ENCODE measurements around the gene EVPL. TPM values are rescaled to one million over a fixed set of nuclear protein-coding genes. Genes with fewer than 3 reads are reported as not detected.
"Not testable (repeated sequence)": the region's sequence is repeated elsewhere in the genome, so short reads cannot be mapped to it uniquely, and the experiment has no call there.

EVPL gene
- total RNA-seq, 1 donor from 2014 or later = not detected

DNA sequence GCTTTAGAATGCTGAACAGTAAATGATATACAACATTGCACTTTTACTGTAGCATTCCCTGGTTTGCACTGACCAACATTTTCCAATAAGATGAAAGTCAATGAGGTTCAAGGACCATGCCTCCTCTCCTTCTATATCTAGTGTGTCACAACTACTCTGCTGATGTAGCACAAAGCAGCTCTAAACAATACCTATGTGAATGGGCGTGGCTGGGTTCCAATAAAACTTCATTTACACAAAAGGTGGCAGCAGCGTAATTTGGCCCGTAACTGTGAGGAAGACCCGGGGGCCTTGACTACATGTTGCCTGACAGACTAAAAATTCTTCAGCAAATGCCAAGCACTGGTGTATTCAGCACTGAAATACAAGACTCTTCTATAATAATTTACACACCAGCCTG, 38.7 kb upstream of the EVPL start:
- Histone ChIP-seq H3K36me3 (peaks cover 6% of the 10 kb centered on the region), H2AFZ (replicated peaks) (no peak overlapping the region), H3K4me2 (no peak overlapping the region), H3K9me3 (ENCODE audit: low read depth) (no peaks in the 10 kb centered on the region), H3K27ac (no peak overlapping the region), H3K4me1 (peaks cover under 1% of the 10 kb centered on the region), H4K20me1 (ENCODE audit: low read depth) (peaks cover 12% of the 10 kb centered on the region), H3K9ac (no peak overlapping the region), H3K27me3 (no peaks in the 10 kb centered on the region), H3F3A (ENCODE audit: low read depth) (peaks cover 13% of the 10 kb centered on the region), H3K79me2 (ENCODE audit: low read depth) (peaks cover 25% of the 10 kb centered on the region), H3K4me3 (no peak overlapping the region)
- DNase-seq (ENCODE audit: low spot score) = no peak
- peaks cover 33% of the 10 kb centered on the region for H3K36me3 Mint-ChIP-seq
- TF ChIP-seq CTCF (IDR thresholded peaks at IDR 0.05) (no peak), EZH2phosphoT487 (IDR thresholded peaks at IDR 0.05) (no peak), EZH2 (IDR thresholded peaks at IDR 0.05) (no peak)
- H3K27me3 Mint-ChIP-seq (ENCODE audit: insufficient read depth, low read depth) = no peaks in the 10 kb centered on the region
- no peaks in the 10 kb centered on the region for H3K9me3 Mint-ChIP-seq
- no peak overlapping the region for H3K27ac Mint-ChIP-seq
- peaks cover 2% of the 10 kb centered on the region for H3K4me1 Mint-ChIP-seq
- H3K4me3 Mint-ChIP-seq = no peak overlapping the region

DNA sequence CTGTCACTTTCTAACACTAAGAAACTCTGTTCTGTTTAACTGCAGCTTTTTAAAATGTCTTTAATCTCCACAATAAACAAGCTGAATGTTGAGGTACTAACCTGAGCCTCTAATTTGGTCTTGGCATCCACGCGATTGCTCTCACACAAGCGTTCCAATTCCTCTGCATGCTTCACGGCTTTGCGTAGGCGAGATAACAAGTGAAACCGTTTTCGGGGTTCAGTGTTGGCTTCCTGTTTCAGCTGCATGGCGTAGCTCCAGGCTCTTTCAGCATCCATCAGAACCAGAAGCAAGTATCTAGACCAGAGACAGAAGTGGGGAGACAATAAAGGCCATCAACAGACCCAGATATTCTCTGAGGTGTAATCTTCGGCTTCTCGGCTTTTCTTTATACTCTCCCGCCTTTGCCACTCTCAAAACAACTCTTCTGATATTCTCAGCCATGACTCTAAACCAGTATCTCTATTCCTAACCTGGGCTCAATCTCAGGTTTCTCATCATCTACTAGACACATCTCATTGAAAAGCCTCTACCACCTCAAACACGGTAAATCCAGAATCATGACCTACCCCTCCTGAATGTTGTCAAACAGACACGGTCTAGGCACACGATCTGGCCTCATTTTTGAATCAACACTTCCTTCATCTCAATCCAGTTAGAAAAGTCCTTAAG, 36.9 kb upstream of the EVPL start:
- Mint-ChIP-seq H3K27me3 (ENCODE audit: insufficient read depth, low read depth) (peaks cover 3% of the 10 kb centered on the region), H3K36me3 (peaks cover 42% of the 10 kb centered on the region), H3K27ac (no peak overlapping the region), H3K9me3 (no peaks in the 10 kb centered on the region), H3K4me1 (no peaks in the 10 kb centered on the region), H3K4me3 (no peak overlapping the region)
- no peaks in the 10 kb centered on the region for H3K27me3 ChIP-seq
- no peak overlapping the region for H2AFZ ChIP-seq (replicated peaks)
- peaks cover 8% of the 10 kb centered on the region for H3K79me2 ChIP-seq (ENCODE audit: low read depth)
- TF ChIP-seq CTCF (IDR thresholded peaks at IDR 0.05) (no peak), EZH2 (IDR thresholded peaks at IDR 0.05) (no peak), EZH2phosphoT487 (IDR thresholded peaks at IDR 0.05) (no peak)
- no peak overlapping the region for H3K9ac ChIP-seq
- no peaks in the 10 kb centered on the region for H3K4me1 ChIP-seq
- no peak overlapping the region for H3K4me3 ChIP-seq
- no peak for DNase-seq (ENCODE audit: low spot score)
- H3K27ac ChIP-seq = no peak overlapping the region
- H3K9me3 ChIP-seq (ENCODE audit: low read depth) = no peaks in the 10 kb centered on the region
- H3K4me2 ChIP-seq = no peak overlapping the region
- peaks cover 13% of the 10 kb centered on the region for H3F3A ChIP-seq (ENCODE audit: low read depth)
- peaks cover 5% of the 10 kb centered on the region for H4K20me1 ChIP-seq (ENCODE audit: low read depth)
- peaks cover 6% of the 10 kb centered on the region for H3K36me3 ChIP-seq

DNA sequence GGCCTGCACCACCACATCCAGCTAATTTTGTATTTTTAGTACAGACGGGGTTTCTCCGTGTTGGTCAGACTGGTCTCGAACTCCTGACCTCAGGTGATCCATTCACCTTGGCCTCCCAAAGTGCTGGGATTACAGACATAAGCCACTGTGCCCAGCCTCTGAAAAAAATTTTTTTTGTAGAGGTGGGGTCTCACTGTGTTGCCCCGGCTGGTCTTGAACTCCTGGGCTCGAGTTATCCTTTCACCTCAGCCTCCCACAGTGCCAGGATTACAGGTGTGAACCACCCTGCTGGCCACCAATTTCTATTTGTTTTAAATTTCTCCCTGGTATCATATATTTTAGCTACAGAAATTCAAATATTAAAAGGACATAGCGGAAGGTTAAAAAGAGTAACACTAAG, 31.2 kb upstream of the EVPL start:
- not testable (repeated sequence) for H3K79me2 ChIP-seq (ENCODE audit: low read depth); H3K9me3 ChIP-seq (ENCODE audit: low read depth); H3K4me1 Mint-ChIP-seq; H3K36me3 ChIP-seq; H3K4me2 ChIP-seq; H3K27me3 ChIP-seq; H4K20me1 ChIP-seq (ENCODE audit: low read depth); H3K4me1 ChIP-seq; H3K27me3 Mint-ChIP-seq (ENCODE audit: insufficient read depth, low read depth); H3K27ac ChIP-seq; H2AFZ ChIP-seq (replicated peaks); H3K27ac Mint-ChIP-seq; DNase-seq (ENCODE audit: low spot score); H3K4me3 Mint-ChIP-seq; H3K4me3 ChIP-seq; H3K9me3 Mint-ChIP-seq; H3K9ac ChIP-seq
- peaks cover 14% of the 10 kb centered on the region for H3F3A ChIP-seq (ENCODE audit: low read depth)
- peaks cover 42% of the 10 kb centered on the region for H3K36me3 Mint-ChIP-seq

DNA sequence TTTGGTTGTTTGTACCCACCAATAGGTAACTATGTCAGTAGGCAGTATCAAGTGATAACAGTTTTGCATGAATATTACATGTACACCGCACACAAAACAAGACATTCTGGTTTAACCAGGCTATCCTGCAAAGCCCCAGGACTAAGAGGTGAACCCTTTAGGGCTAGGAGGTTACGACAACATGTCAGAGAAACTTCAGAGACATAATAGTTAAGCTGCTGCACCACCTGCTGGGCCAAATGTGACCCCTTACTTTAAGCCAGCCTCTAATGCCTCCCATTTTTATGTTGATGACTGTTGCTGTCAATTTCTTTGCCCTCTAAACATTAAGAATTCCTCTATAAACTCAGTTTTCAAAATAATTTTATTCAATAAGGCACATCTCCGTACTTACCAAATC, 29.8 kb upstream of the EVPL start:
- H3K9me3 ChIP-seq (ENCODE audit: low read depth) = no peaks in the 10 kb centered on the region
- no peak overlapping the region for H3K27ac Mint-ChIP-seq
- no peaks in the 10 kb centered on the region for H3K9me3 Mint-ChIP-seq
- no peaks in the 10 kb centered on the region for H3K27me3 ChIP-seq
- no peak overlapping the region for H3K4me3 ChIP-seq
- H4K20me1 ChIP-seq (ENCODE audit: low read depth) = peaks cover 2% of the 10 kb centered on the region
- no peaks in the 10 kb centered on the region for H3K4me1 ChIP-seq
- peaks cover 10% of the 10 kb centered on the region for H3F3A ChIP-seq (ENCODE audit: low read depth)
- H3K4me1 Mint-ChIP-seq = no peaks in the 10 kb centered on the region
- H3K36me3 ChIP-seq = peaks cover 7% of the 10 kb centered on the region
- no peak overlapping the region for H3K4me3 Mint-ChIP-seq
- peaks cover 37% of the 10 kb centered on the region for H3K36me3 Mint-ChIP-seq
- no peak overlapping the region for H2AFZ ChIP-seq (replicated peaks)
- peaks cover 3% of the 10 kb centered on the region for H3K27me3 Mint-ChIP-seq (ENCODE audit: insufficient read depth, low read depth)
- no peak overlapping the region for H3K27ac ChIP-seq
- no peak overlapping the region for H3K9ac ChIP-seq
- DNase-seq (ENCODE audit: low spot score) = no peak
- H3K4me2 ChIP-seq = no peak overlapping the region
- no peaks in the 10 kb centered on the region for H3K79me2 ChIP-seq (ENCODE audit: low read depth)
- TF ChIP-seq EZH2 (IDR thresholded peaks at IDR 0.05) = no peak
- TF ChIP-seq CTCF (IDR thresholded peaks at IDR 0.05) = no peak
- no peak for TF ChIP-seq EZH2phosphoT487 (IDR thresholded peaks at IDR 0.05)

Measured in neural progenitor cell (in vitro differentiated cells).